H1 (cell line): Measurements from ENCODE around the gene ASF1A. TPM values are rescaled to one million over a fixed set of nuclear protein-coding genes. Genes with fewer than 3 reads are reported as not detected.

Source experiments
- CTCF ChIA-PET: fragments of 300-600 bp; sonication (Branson Sonifier 250); formaldehyde crosslinking; loops from one replicate; lab custom pipeline; 2021; ENCODE audit not compliant: partially characterized antibody; lab: Charles Lee
- POLR2A ChIA-PET: fragments of 300-600 bp; sonication (Branson Sonifier 250); formaldehyde crosslinking; loops from one replicate; lab custom pipeline; 2021; ENCODE audit warnings: inconsistent platforms; ENCODE audit not compliant: partially characterized antibody; lab: Charles Lee
- DNase-seq, 2 experiments: peaks; one replicate each; pipeline versions ENCODE4 v3.0.0 to v3.0.0-alpha.2; 2010 to 2022; ENCODE audit warnings: low spot score in 2 of 2, low read depth in 1 of 2, mixed read lengths in 1 of 2
- FAIRE-seq: peaks from 2 replicates; lab custom pipeline; 2011; peaks lifted over from hg19 to GRCh38; lab: Jason Lieb, UNC
- H2AFZ ChIP-seq: 2 replicates; pipeline ENCODE4 v1.8.1; 2012; ENCODE audit warnings: low read length, inconsistent platforms
- H2AK5ac ChIP-seq: 2 replicates; pipeline ENCODE4 v1.6.1; 2013; ENCODE audit warnings: low read depth, low read length
- H2BK120ac ChIP-seq: replicated peaks from 2 replicates; pipeline ENCODE3; 2013; ENCODE audit warnings: low read depth, low read length, inconsistent platforms
- H2BK12ac ChIP-seq: 2 replicates; pipeline ENCODE4 v1.6.1; 2013; ENCODE audit warnings: low read depth, low read length
- H2BK15ac ChIP-seq: 2 replicates; pipeline ENCODE4 v1.6.1; 2013; ENCODE audit warnings: low read length
- H2BK20ac ChIP-seq: 2 replicates; pipeline ENCODE4 v1.6.1; 2013; ENCODE audit warnings: low read length
- H2BK5ac ChIP-seq: 2 replicates; pipeline ENCODE4 v1.6.1; 2013; ENCODE audit warnings: low read depth, low read length
- H3K14ac ChIP-seq: 2 replicates; pipeline ENCODE4 v1.6.1; 2013; ENCODE audit warnings: inconsistent platforms; ENCODE audit not compliant: insufficient read length
- H3K18ac ChIP-seq: 2 replicates; pipeline ENCODE4 v1.6.1; 2013; ENCODE audit warnings: low read length; ENCODE audit errors: extremely low read depth
- H3K23ac ChIP-seq: 2 replicates; pipeline ENCODE4 v1.6.1; 2013; ENCODE audit warnings: inconsistent platforms; ENCODE audit not compliant: insufficient read length
- H3K23me2 ChIP-seq: 2 replicates; pipeline ENCODE4 v1.6.1; 2013; ENCODE audit warnings: low read depth, low read length
- H3K27ac ChIP-seq: 2 replicates; pipeline ENCODE4 v1.6.1; 2011; ENCODE audit warnings: low read depth, low read length, inconsistent platforms
- H3K27me3 ChIP-seq, 4 experiments: replicated peaks in 1 of 4; 1 replicate in 1 of 4; 2 replicates in 3 of 4; pipeline versions ENCODE4 v1.6.1 to v1.8.1; 2011 to 2013; ENCODE audit warnings: low read length in 3 of 4, mild to moderate bottlenecking in 3 of 4, inconsistent platforms in 2 of 4, mixed read lengths in 2 of 4, moderate library complexity in 1 of 4; ENCODE audit not compliant: control insufficient read depth in 3 of 4, insufficient read depth in 3 of 4; ENCODE audit errors: extremely low read depth in 1 of 4
- H3K36me3 ChIP-seq, 4 experiments: 2 replicates each; pipeline versions ENCODE4 v1.6.1 to v1.8.1; 2011 to 2013; ENCODE audit warnings: mild to moderate bottlenecking in 4 of 4, low read length in 3 of 4, moderate library complexity in 2 of 4, control low read depth in 1 of 4, inconsistent platforms in 1 of 4; ENCODE audit not compliant: insufficient read depth in 4 of 4, control insufficient read depth in 2 of 4
- H3K4ac ChIP-seq: replicated peaks from 2 replicates; pipeline ENCODE3; 2013; ENCODE audit warnings: low read length, low read depth, mixed read lengths, inconsistent platforms; ENCODE audit not compliant: insufficient read length
- H3K4me1 ChIP-seq, 4 experiments: replicated peaks in 1 of 4; 1 replicate in 1 of 4; 2 replicates in 3 of 4; pipeline versions ENCODE4 v1.6.1 to v1.8.1; 2011 to 2013; ENCODE audit warnings: low read length in 3 of 4, inconsistent platforms in 2 of 4, mixed read lengths in 1 of 4; ENCODE audit not compliant: insufficient read depth in 4 of 4, control insufficient read depth in 3 of 4
- H3K4me2 ChIP-seq, 2 experiments: 2 replicates each; pipeline versions ENCODE4 v1.6.1 to v1.8.1; 2011 to 2013; ENCODE audit warnings: low read depth in 2 of 2, low read length in 2 of 2, control low read depth in 1 of 2, inconsistent platforms in 1 of 2, mild to moderate bottlenecking in 1 of 2; ENCODE audit not compliant: insufficient read depth in 1 of 2
- H3K4me3 ChIP-seq, 4 experiments: fragments of 200-600, 300-600 bp in 1 of 4; sonication (generic), shearing (Covaris generic), sonication (Bioruptor Twin) in 1 of 4; 2 replicates each; pipeline versions ENCODE4 v1.5.1 to v1.8.1; 2011 to 2016; ENCODE audit warnings: low read length in 4 of 4, low read depth in 3 of 4, control low read depth in 2 of 4, inconsistent platforms in 2 of 4, mild to moderate bottlenecking in 2 of 4, mixed read lengths in 1 of 4, moderate library complexity in 1 of 4; ENCODE audit not compliant: insufficient read depth in 2 of 4; ENCODE audit errors: extremely low read depth in 1 of 4
- H3K56ac ChIP-seq: replicated peaks from 2 replicates; pipeline ENCODE3; 2013; ENCODE audit warnings: low read depth, mild to moderate bottlenecking, mixed read lengths, low read length, inconsistent platforms; ENCODE audit not compliant: insufficient read length
- H3K79me1 ChIP-seq: 2 replicates; pipeline ENCODE4 v1.6.1; 2013; ENCODE audit warnings: low read depth, low read length, control low read depth
- H3K79me2 ChIP-seq, 2 experiments: 2 replicates each; pipeline versions ENCODE4 v1.6.1 to v1.8.1; 2012 to 2013; ENCODE audit warnings: low read length in 2 of 2, mild to moderate bottlenecking in 2 of 2, inconsistent platforms in 1 of 2; ENCODE audit not compliant: insufficient read depth in 2 of 2, control insufficient read depth in 1 of 2
- H3K9ac ChIP-seq, 4 experiments: replicated peaks in 1 of 4; 1 replicate in 1 of 4; 2 replicates in 3 of 4; pipeline versions ENCODE4 v1.6.1 to v1.8.1; 2011 to 2013; ENCODE audit warnings: low read depth in 3 of 4, low read length in 3 of 4, control low read depth in 2 of 4, mild to moderate bottlenecking in 2 of 4, moderate library complexity in 2 of 4, inconsistent platforms in 1 of 4; ENCODE audit errors: extremely low read depth in 1 of 4
- H3K9me3 ChIP-seq, 2 experiments: 2 replicates each; pipeline versions ENCODE4 v1.6.1 to v1.8.1; 2012 to 2013; ENCODE audit warnings: mild to moderate bottlenecking in 2 of 2, moderate library complexity in 2 of 2, control low read depth in 1 of 2, inconsistent platforms in 1 of 2, low read depth in 1 of 2, low read length in 1 of 2, mixed read lengths in 1 of 2; ENCODE audit not compliant: insufficient read depth in 2 of 2
- H4K20me1 ChIP-seq, 2 experiments: replicated peaks in 1 of 2; 2 replicates each; pipeline versions ENCODE3 to v1.8.1; 2011 to 2013; ENCODE audit warnings: inconsistent platforms in 2 of 2, low read length in 2 of 2, mild to moderate bottlenecking in 1 of 2; ENCODE audit not compliant: insufficient read depth in 2 of 2, control insufficient read depth in 1 of 2
- H4K5ac ChIP-seq: 2 replicates; pipeline ENCODE4 v1.6.1; 2013; ENCODE audit warnings: low read length, low read depth, mixed read lengths, inconsistent platforms; ENCODE audit not compliant: insufficient read length
- H4K8ac ChIP-seq: 2 replicates; pipeline ENCODE4 v1.8.0; 2013; ENCODE audit warnings: mild to moderate bottlenecking, moderate library complexity, low read length, inconsistent platforms; ENCODE audit not compliant: insufficient read depth; ENCODE audit errors: extremely low read depth
- H4K91ac ChIP-seq: replicated peaks from 2 replicates; pipeline ENCODE3; 2013; ENCODE audit warnings: low read length, mixed read lengths, inconsistent platforms; ENCODE audit not compliant: insufficient read length
- CHD2 ChIP-seq: IDR thresholded peaks from 2 replicates; pipeline ENCODE4 v1.6.1; 2012; ENCODE audit warnings: low read length, improper control_type of control experiment
- EP300 ChIP-seq, 2 experiments: IDR thresholded peaks; 1 replicate in 1 of 2; 2 replicates in 1 of 2; pipeline ENCODE4 v1.6.1; 2011 to 2012; ENCODE audit warnings: low read depth in 2 of 2, low read length in 2 of 2, mild to moderate bottlenecking in 2 of 2, borderline replicate concordance in 1 of 2, inconsistent platforms in 1 of 2, moderate library complexity in 1 of 2
- GABPA ChIP-seq: IDR thresholded peaks from 2 replicates; pipeline ENCODE4 v1.6.1; 2011; ENCODE audit warnings: mild to moderate bottlenecking, low read length, moderate library complexity, borderline replicate concordance; ENCODE audit not compliant: insufficient read depth
- HDAC2 ChIP-seq, 2 experiments: fragments of 300-600 bp in 1 of 2; sonication (generic) in 1 of 2; IDR thresholded peaks; 2 replicates each; pipeline ENCODE4 v1.6.1; 2011 to 2012; ENCODE audit warnings: low read depth in 2 of 2, low read length in 2 of 2, mild to moderate bottlenecking in 2 of 2, moderate library complexity in 2 of 2, borderline replicate concordance in 1 of 2, inconsistent platforms in 1 of 2
- JUN ChIP-seq: IDR thresholded peaks from 2 replicates; pipeline ENCODE4 v1.6.1; 2011; ENCODE audit warnings: low read depth, mild to moderate bottlenecking, improper control_type of control experiment, low read length
- NRF1 ChIP-seq: IDR thresholded peaks from 2 replicates; pipeline ENCODE4 v1.6.1; 2011; ENCODE audit warnings: mild to moderate bottlenecking, low read depth, low read length, improper control_type of control experiment
- RAD21 ChIP-seq, 2 experiments: IDR thresholded peaks in 1 of 2; conservative IDR thresholded peaks in 1 of 2; 2 replicates each; pipeline ENCODE4 v1.6.1; 2011; ENCODE audit warnings: low read depth in 2 of 2, low read length in 2 of 2, improper control_type of control experiment in 1 of 2, inconsistent platforms in 1 of 2, mild to moderate bottlenecking in 1 of 2, moderate library complexity in 1 of 2
- RFX5 ChIP-seq: IDR thresholded peaks from 2 replicates; pipeline ENCODE4 v1.6.1; 2011; ENCODE audit warnings: low read depth, low read length, improper control_type of control experiment, borderline replicate concordance
- SIRT6 ChIP-seq: IDR thresholded peaks from one replicate; pipeline ENCODE4 v1.7.1; 2012; ENCODE audit warnings: low read length, inconsistent platforms
- SP1 ChIP-seq: IDR thresholded peaks from 2 replicates; pipeline ENCODE4 v1.6.1; 2011; ENCODE audit warnings: low read depth, low read length
- SP2 ChIP-seq: IDR thresholded peaks from 2 replicates; pipeline ENCODE4 v1.6.1; 2012; ENCODE audit warnings: mild to moderate bottlenecking, low read length, inconsistent platforms
- TAF1 ChIP-seq: IDR thresholded peaks from 2 replicates; pipeline ENCODE4 v1.6.1; 2011; ENCODE audit warnings: mild to moderate bottlenecking, low read depth, low read length
- TEAD4 ChIP-seq: IDR thresholded peaks from 2 replicates; pipeline ENCODE4 v1.6.1; 2012; ENCODE audit warnings: low read depth, low read length, inconsistent platforms, mixed read lengths
- WGBS, 2 experiments: shearing (Covaris generic) in 1 of 2; methylation state at CpG; one replicate each; pipeline versions ENCODE4 v1.1.6 to v1.1.7; 2013 to 2015; ENCODE audit warnings: low lambda C conversion rate in 2 of 2, mixed read lengths in 2 of 2, inconsistent platforms in 1 of 2, low coverage in 1 of 2, missing lambda C conversion rate in 1 of 2; ENCODE audit not compliant: insufficient replicate concordance in 2 of 2, insufficient coverage in 1 of 2, insufficient read length in 1 of 2; ENCODE audit errors: extremely low coverage in 1 of 2, missing lambda C conversion rate in 1 of 2; 5-methylcytosine and 5-hydroxymethylcytosine counted together
- polyA plus RNA-seq, 7 experiments: library from polyadenylated mRNA; depleted of rRNA in 3 of 7; stranded (reverse) in 5 of 7; unstranded in 2 of 7; fragments of >200 nt in 5 of 7; fragments of 200-250 nt in 2 of 7; gene quantifications; 1 replicate in 5 of 7; 2 replicates in 1 of 7; 4 replicates in 1 of 7; pipeline versions ENCODE4 v1.2.1 to v1.2.3, GENCODE V29; 2011 to 2013; ENCODE audit warnings: missing spikeins in 2 of 7, mixed read lengths in 2 of 7
- total RNA-seq: library from RNA; stranded (reverse); fragmentation: NEBNext Ultra II Directional; extraction: Animal tissue kit (Norgen Biotek cat#: 25700); gene quantifications from 2 replicates; pipeline ENCODE4 v1.2.1, GENCODE V29; 2021
- TF ChIP-seq, protein P1 (sequence below): IDR thresholded peaks from 2 replicates; pipeline ENCODE4 v1.6.1; 2012; ENCODE audit warnings: inconsistent platforms

Gene ASF1A
- total and polyA plus RNA-seq, 2 of the 8 experiments (the other 6 are each of a cell fraction or from before 2014, with no cell fraction given) = 11.4 to 50.2 TPM

DNA sequence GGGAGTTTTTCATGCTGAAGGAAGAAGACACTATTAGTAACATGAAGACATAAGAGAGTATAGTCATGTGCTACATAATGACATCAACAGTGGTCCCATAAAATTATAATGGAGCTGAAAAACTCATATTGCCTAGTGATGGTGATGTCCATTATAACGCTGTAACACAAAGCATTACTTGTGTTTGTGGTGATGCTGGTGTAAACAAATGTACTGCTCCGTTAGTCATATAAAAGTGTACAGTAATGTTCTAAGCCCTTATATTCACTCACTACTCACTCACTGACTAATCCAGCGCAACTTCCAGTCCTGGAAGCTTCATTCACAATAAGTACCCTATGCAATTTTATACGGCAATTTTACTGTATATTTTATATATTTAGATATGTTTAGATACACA is 26.8 kb upstream of the ASF1A start:
- 93% methylated on average over 4 of the region's 4 CpGs; no CpG with 5 or more reads in 1 of the 2 experiments for WGBS, 2 experiments
- Histone ChIP-seq H4K91ac (no peak overlapping the region), H2BK5ac (no peak overlapping the region), H2BK15ac (no peak overlapping the region), H2BK12ac (no peak overlapping the region), H3K9ac (no peak overlapping the region), H2BK20ac (no peak overlapping the region), H4K8ac (no peak overlapping the region), H4K20me1 (no peaks in the 10 kb centered on the region), H3K27ac (no peak overlapping the region), H2AFZ (no peak overlapping the region), H3K56ac (no peak overlapping the region), H3K36me3 (no peaks in the 10 kb centered on the region), H3K4me1 (no peaks in the 10 kb centered on the region), H3K14ac (no peak overlapping the region), H3K79me2 (peaks cover 0 to 9% of the 10 kb centered on the region in 2 experiments; a peak in 2 of 4 replicates), H3K4me3 (no peak overlapping the region), H3K4ac (no peak overlapping the region), H3K79me1 (no peaks in the 10 kb centered on the region), H3K9me3 (peaks cover under 1 to 1% of the 10 kb centered on the region in 2 experiments; a peak in 2 of 4 replicates), H3K4me2 (no peak overlapping the region), H3K27me3 (no peaks in the 10 kb centered on the region), H4K5ac (no peak overlapping the region), H3K18ac (no peak overlapping the region), H3K23me2 (no peaks in the 10 kb centered on the region; the same call in 1 of the 2 replicates), H3K23ac (no peak overlapping the region), H2AK5ac (no peak overlapping the region), H2BK120ac (no peak overlapping the region)
- CTCF ChIA-PET = no interaction called here
- POLR2A ChIA-PET = no interaction called here
- DNase-seq = no peak
- no peak for FAIRE-seq
- TF ChIP-seq RAD21 (IDR thresholded peaks at IDR 0.05 in 1 of 2, conservative IDR thresholded peaks at IDR 0.05 in 1 of 2; ENCODE audit: low read depth in 2 of 2, low read length in 2 of 2) (no peak), RFX5 (no peak), GABPA (no peak), JUN (no peak), EP300 (IDR thresholded peaks at IDR 0.05; ENCODE audit: borderline replicate concordance in 1 of 2, low read depth in 2 of 2, low read length in 2 of 2) (no peak), SP1 (no peak), NRF1 (no peak), SP2 (no peak), CHD2 (no peak), TAF1 (no peak), TEAD4 (no peak), HDAC2 (IDR thresholded peaks at IDR 0.05; ENCODE audit: borderline replicate concordance in 1 of 2, low read depth in 2 of 2, low read length in 2 of 2) (no peak), SIRT6 (no peak)
- TF ChIP-seq, protein P1, sequence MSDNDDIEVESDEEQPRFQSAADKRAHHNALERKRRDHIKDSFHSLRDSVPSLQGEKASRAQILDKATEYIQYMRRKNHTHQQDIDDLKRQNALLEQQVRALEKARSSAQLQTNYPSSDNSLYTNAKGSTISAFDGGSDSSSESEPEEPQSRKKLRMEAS = no peak
